ENCODE results near the gene SVIL.
"Not testable (repeated sequence)": the region's sequence is repeated elsewhere in the genome, so short reads cannot be mapped to it uniquely, and the experiment has no call there.

SVIL gene

DNA sequence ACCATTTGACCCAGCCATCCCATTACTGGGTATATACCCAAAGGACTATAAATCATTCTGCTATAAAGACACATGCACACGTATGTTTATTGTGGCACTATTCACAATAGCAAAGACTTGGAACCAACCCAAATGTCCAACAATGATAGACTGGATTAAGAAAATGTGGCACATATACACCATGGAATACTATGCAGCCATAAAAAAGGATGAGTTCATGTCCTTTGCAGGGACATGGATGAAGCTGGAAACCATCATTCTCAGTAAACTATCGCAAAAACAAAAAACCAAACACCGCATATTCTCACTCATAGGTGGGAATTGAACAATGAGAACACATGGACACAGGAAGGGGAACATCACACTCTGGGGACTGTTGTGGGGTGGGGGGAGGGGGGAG, 85.3 kb downstream of the SVIL start:
- not testable (repeated sequence) for H3K27ac Mint-ChIP-seq, H3K27me3 Mint-ChIP-seq, H3K4me3 Mint-ChIP-seq, DNase-seq, H3K9me3 Mint-ChIP-seq
- peaks cover 39% of the 10 kb centered on the region for H3K36me3 Mint-ChIP-seq (ENCODE audit: low read depth)
- H3K4me1 Mint-ChIP-seq (ENCODE audit: low read depth), result peaks cover 11% of the 10 kb centered on the region

DNA sequence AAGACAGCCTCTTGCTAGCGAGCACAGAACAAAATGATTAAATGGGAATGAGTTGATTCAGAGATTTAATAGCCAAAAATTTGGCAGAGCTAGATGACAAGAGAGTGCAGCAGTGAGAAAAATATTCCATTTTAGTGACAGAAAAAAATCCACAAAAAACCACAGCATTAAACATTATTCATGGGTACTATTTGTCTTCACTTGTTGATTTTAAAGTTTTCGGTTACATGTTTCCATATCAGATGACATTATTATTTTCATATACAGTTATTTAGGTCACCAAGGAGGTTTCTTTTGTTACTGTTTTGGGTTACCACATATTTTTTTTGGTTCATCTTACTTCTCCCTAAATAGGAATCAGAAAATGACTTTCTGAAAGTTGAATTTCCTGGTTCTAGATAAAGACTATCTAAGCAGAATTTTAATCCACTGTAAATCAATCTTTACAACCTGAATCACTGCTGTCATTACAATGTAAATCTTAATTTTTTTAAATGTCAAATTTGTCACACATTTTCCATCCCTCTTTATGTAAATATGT, 87.9 kb downstream of the SVIL start:
- peaks cover 11% of the 10 kb centered on the region for H3K4me1 Mint-ChIP-seq (ENCODE audit: low read depth)
- H3K36me3 Mint-ChIP-seq (ENCODE audit: low read depth), result peaks cover 24% of the 10 kb centered on the region
- DNase-seq, result no peak
- no peak overlapping the region for H3K4me3 Mint-ChIP-seq
- H3K9me3 Mint-ChIP-seq, result no peaks in the 10 kb centered on the region
- H3K27me3 Mint-ChIP-seq, result no peaks in the 10 kb centered on the region
- no peak overlapping the region for H3K27ac Mint-ChIP-seq

DNA sequence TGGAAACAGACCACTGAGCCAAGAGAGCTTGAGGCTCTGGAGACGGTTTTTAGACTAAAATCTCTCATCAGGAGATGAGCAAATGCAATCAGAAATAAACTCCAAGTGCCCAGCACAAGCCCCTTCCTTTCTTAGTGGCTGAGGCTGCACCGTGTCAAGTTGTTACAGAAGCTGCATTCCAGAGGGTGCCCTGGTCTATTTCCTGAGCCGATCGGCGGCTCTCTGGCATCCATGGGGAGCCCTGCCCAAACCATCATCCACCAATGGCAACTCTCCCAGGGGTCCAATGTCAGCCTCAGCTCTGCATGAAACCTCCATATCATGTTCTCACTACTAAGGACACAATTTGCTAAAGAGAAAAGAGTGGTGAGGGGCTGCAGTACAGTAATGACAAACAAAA, 89.6 kb downstream of the SVIL start:
- no peak for DNase-seq
- peaks cover 16% of the 10 kb centered on the region for H3K36me3 Mint-ChIP-seq (ENCODE audit: low read depth)
- no peak overlapping the region for H3K27ac Mint-ChIP-seq
- no peaks in the 10 kb centered on the region for H3K9me3 Mint-ChIP-seq
- no peaks in the 10 kb centered on the region for H3K27me3 Mint-ChIP-seq
- H3K4me1 Mint-ChIP-seq (ENCODE audit: low read depth), result peaks cover 11% of the 10 kb centered on the region
- H3K4me3 Mint-ChIP-seq, result no peak overlapping the region

DNA sequence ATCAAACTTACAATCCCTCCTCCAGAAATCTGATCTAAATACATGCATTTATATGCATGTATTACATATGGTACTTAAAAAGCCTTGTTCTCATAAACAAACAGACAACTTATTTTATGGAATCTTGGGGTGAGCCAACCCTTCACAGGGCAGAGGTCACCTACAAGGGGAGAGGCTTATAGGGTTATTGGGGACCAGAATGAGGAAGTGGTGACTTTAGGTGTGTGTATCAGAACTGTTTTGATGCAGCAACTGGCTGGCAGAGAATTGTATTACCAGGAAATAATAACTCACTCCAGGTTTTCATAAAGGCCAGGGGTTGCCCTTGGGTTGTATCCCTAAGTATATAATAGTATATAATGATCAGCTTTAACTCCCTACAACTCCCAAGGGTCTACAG, 91.1 kb downstream of the SVIL start:
- Mint-ChIP-seq H3K4me3 (no peak overlapping the region), H3K36me3 (ENCODE audit: low read depth) (peaks cover 18% of the 10 kb centered on the region), H3K27ac (no peak overlapping the region), H3K9me3 (no peaks in the 10 kb centered on the region), H3K27me3 (no peaks in the 10 kb centered on the region), H3K4me1 (ENCODE audit: low read depth) (peaks cover 10% of the 10 kb centered on the region)
- no peak for DNase-seq

DNA sequence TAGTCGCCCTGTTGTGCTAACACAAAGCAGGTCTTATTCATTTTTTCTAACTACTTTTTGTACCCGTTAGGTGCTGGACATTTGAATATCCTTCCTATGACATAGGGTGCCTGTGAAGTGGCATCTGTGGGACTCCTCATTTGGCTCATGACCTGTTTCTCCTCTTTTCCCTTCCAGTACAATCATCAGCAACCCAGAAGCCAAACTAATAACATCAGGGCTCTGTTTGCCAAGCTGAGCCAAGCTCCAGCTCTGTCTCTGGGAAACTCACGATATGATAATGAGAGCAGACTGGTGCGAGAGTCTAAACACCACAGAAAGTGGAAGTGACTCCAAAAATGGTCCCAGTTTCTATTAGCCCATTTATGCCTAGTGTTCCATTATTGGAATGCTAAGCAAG, 92.0 kb downstream of the SVIL start:
- Mint-ChIP-seq H3K36me3 (ENCODE audit: low read depth) (peaks cover 14% of the 10 kb centered on the region), H3K27ac (no peak overlapping the region), H3K4me1 (ENCODE audit: low read depth) (peaks cover under 1% of the 10 kb centered on the region), H3K4me3 (no peak overlapping the region), H3K27me3 (no peaks in the 10 kb centered on the region), H3K9me3 (no peaks in the 10 kb centered on the region)
- DNase-seq, result no peak

DNA sequence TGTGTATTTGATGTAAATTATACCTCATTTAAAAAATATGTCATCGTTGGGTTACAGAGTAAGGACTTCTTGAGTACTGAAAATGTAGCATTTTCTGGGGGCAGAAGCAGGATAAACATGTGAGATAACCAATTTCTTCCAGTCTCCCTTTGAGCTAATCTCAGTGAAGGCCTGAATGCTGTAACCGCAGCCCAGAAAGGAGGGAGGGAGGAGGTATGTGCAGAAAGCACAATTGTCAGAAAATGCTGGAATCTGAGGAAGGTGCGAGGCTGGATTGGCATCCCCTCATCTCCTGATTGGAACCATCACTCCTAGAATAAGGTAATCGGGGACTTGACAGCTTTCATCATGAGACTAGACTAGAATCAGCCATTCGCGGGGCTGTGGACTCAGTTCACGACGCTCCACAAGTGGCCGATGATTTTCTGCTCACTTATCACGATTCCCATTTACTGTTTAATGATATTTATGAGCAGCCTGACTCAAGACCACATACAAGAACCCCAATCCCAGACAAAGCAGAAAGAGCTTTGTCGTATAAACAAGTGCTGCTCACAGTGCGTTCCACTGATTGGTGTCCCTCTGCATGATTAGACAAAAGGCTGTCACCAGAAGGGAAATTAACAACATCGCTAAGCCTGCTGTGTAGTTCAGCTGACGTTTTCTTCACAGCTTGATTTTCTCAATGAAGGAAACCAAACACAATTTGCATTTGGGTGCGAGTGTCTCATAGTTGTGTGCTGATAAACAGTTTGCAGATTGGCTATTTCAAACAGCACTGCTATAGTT, 93.2 kb downstream of the SVIL start:
- DNase-seq, result no peak
- Mint-ChIP-seq H3K9me3 (no peaks in the 10 kb centered on the region), H3K4me1 (ENCODE audit: low read depth) (no peaks in the 10 kb centered on the region), H3K4me3 (no peak overlapping the region), H3K36me3 (ENCODE audit: low read depth) (peaks cover 14% of the 10 kb centered on the region), H3K27me3 (no peaks in the 10 kb centered on the region), H3K27ac (no peak overlapping the region)

DNA sequence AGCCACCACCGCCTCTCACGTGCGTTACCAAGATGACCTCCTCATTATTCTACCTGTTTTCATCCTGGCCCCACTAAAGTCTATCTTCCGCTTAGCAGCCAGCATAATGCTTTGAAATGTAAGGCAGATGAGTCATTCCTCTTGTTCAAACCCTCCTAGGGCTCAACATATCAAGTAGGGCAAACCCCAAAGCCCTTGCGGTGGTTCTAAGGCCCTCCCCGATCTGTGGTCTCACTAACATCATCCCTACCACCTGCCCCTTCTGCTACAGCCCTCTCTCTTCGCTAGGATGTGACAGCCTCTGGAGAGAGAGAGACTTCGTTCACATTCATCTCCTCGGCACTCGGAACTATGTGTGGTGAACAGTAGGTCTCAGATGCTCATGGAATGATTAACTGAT, 94.8 kb downstream of the SVIL start:
- Mint-ChIP-seq H3K4me1 (ENCODE audit: low read depth) (peaks cover 4% of the 10 kb centered on the region), H3K27me3 (no peaks in the 10 kb centered on the region), H3K4me3 (no peak overlapping the region), H3K9me3 (no peaks in the 10 kb centered on the region), H3K36me3 (ENCODE audit: low read depth) (peaks cover 14% of the 10 kb centered on the region), H3K27ac (no peak overlapping the region)
- DNase-seq, result no peak

DNA sequence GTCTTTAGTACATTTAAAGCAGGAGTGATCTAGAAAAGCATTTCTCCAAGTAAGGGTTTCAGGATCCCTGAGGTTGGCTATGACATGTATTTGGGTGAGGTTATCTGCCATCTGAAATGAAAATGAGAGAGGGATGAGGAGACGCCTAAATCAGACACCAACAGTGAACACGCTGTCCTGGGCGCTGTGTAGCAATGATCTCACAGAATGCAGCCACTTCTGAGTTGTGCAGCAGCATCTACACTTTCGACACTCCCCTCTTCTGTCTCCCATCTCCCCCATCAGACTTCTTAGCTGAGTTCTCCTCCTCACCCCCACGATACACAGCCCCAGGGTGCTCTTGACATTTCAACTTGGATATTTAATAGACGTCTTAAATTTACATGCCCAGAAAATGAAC, 95.4 kb downstream of the SVIL start:
- no peak overlapping the region for H3K27ac Mint-ChIP-seq

DNA sequence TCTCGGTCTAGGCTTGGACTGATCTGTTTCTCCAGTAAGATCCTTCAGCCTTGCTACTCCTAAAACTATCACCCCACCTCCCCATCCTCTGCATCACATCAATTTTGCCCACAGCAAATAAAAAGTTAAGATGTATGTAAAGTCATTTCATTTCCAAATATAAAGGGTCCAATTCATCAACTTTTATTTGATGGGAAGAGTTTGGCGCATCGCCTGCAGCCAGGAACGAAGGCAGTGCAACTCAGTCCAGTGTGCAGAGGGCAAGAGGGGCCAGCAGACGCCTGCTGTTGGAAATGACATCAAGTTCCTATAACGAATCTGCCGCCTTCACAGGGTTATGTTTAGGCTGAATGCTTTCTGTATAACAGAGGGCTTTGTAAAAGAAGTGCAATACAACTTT, 97.0 kb downstream of the SVIL start:
- H3K4me3 Mint-ChIP-seq, result no peak overlapping the region
- peaks cover 20% of the 10 kb centered on the region for H3K36me3 Mint-ChIP-seq (ENCODE audit: low read depth)
- no peaks in the 10 kb centered on the region for H3K27me3 Mint-ChIP-seq
- peaks cover 5% of the 10 kb centered on the region for H3K4me1 Mint-ChIP-seq (ENCODE audit: low read depth)
- no peaks in the 10 kb centered on the region for H3K9me3 Mint-ChIP-seq
- H3K27ac Mint-ChIP-seq, result no peak overlapping the region
- DNase-seq, result no peak

More for the DNA sequence above, 95.4 kb downstream of the SVIL start:
- Mint-ChIP-seq H3K4me1 (ENCODE audit: low read depth) (peaks cover 5% of the 10 kb centered on the region), H3K9me3 (no peaks in the 10 kb centered on the region), H3K36me3 (ENCODE audit: low read depth) (peaks cover 15% of the 10 kb centered on the region), H3K27me3 (no peaks in the 10 kb centered on the region), H3K4me3 (no peak overlapping the region)
- no peak for DNase-seq

DNA sequence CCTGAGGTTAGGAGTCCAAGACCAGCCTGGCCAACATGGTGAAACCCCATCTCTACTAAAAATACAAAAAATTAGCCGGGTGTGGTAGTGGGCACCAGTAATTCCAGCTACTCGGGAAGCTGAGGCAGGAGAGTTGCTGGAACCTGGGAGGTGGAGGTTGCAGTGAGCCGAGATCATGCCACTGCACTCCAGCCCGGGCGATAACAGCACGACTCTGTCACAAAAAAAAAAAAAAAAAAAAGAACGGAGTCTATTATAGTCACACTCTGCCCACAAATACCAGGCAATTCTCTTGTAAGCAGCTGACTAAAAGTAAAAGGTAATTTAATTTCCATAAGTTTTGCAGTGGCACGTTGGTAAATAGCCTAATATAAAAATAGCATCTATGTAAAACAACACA, 98.1 kb downstream of the SVIL start:
- not testable (repeated sequence) for H3K27ac Mint-ChIP-seq; DNase-seq; H3K27me3 Mint-ChIP-seq; H3K9me3 Mint-ChIP-seq; H3K4me3 Mint-ChIP-seq; H3K4me1 Mint-ChIP-seq (ENCODE audit: low read depth)
- H3K36me3 Mint-ChIP-seq (ENCODE audit: low read depth), result peaks cover 20% of the 10 kb centered on the region

DNA sequence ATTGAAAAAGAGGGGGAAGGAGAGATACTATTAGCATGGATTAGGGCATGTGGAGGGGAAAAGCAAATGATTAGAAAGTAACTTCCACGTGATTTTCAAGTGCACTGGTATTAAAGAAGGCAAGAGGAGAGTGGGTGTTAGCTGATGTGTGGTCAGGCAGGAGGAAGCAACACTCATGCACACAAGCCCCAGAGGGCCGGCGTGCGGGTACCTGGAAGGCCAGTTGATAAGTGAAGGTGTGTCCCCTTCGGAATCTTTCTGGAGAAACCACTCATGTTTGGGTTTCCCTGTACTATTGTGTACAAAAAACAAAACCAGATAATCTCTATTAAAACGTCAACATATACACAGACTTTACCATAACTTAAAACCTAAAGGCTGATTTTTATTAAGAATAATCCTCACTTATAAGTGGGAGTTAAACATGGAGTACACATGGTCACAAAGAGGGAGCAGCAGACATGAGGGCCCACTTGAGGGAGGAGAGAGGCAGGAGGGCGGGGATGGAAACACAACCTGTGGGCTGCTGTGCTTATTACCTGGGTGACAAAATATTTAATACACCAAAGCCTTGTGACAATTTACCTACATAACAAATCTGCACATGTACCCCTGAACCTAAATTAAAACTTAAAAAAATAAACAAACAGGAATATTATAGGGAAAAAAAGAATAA, 98.9 kb downstream of the SVIL start:
- no peak for DNase-seq
- Mint-ChIP-seq H3K9me3 (no peaks in the 10 kb centered on the region), H3K27ac (peak overlapping the region; percentile 6)

DNA sequence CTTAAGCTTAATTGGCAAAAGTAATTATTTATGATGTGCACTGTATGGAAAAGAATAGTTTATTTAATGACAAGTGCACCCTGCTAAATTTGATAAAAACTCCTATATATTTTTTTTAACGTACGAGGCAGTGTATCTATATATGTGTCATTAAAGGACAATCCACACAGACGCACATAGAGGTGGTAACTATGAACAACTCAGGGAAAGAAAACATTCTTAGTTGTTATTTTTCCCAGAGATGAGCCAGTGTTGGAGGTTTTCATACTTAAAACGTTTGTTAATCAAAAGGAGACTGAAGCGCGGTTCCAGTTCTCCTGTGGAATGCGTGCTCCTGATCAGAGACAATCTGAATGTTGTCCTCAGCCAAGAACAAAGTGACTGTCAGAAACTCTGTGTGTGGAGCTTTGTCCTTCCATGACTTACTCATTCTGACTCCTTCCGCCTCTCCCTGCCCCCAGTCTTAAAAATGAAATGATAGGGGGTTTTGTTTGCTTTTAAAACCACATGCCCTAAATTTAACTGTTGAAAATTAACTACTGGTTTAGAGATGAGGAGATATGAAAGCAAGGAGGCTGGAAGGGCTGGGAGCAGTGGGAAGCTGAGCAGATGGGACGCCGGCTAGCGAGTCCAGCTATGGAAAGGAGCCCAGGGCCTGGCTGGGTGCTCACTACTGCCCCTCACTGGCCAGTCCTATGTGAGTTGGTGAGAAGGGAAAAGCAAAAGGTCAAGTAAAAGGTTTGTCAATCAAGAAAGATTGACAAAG, 99.6 kb downstream of the SVIL start:
- Mint-ChIP-seq H3K36me3 (ENCODE audit: low read depth) (peaks cover 20% of the 10 kb centered on the region), H3K27ac (no peak overlapping the region), H3K27me3 (no peaks in the 10 kb centered on the region), H3K9me3 (no peaks in the 10 kb centered on the region), H3K4me3 (no peak overlapping the region), H3K4me1 (ENCODE audit: low read depth) (peaks cover 5% of the 10 kb centered on the region)
- no peak for DNase-seq

More for the DNA sequence above, 98.9 kb downstream of the SVIL start:
- Mint-ChIP-seq H3K4me1 (ENCODE audit: low read depth) (peaks cover 5% of the 10 kb centered on the region), H3K4me3 (no peak overlapping the region), H3K27me3 (no peaks in the 10 kb centered on the region), H3K36me3 (ENCODE audit: low read depth) (peaks cover 18% of the 10 kb centered on the region)

DNA sequence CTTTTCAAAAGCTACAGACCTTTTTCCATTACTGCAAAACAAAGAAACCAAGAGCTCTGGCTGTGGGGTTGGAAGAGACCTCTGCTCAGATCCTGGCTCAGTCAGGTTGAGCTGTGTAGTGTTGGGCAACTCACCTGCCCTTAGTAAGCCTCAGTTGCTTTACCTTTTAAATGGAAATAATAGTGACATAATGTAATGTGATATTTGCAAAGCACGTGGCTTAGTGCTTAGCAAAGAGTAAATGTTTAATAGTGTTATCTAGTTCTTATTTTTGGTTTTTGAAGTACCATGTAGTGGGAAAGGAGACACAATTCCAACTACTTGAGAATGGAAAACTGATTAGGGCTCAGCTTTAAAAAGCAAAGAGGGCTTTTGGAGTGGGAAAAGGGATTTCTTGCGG, 100.2 kb downstream of the SVIL start:
- H3K36me3 Mint-ChIP-seq (ENCODE audit: low read depth), result peaks cover 24% of the 10 kb centered on the region

DNA sequence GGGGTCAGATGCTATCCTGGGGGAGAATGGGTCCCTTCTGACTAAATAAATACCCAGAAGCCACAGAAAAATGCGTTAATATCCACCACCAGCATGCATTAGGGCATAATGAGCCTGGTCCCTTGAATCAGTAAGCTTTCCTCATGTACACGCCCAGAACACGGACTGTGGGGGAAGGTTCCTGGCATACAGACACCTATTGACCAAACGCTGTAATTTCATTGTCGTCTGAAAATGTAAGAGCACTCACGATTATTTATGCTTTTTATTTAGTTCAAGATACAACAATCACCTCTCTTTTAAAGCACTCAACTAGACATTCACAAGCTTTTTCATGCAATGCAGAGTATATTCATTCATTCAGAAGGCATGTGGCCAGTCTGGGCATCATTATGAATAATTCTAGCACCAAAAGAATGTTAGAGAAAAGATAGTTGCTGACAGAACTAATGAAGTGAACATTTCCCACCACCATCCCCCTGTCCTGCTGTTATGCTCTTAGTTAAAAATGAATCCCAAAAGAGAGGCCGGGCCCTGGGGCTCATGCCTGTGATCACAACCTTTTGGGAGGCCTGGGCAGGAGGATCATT, 101.0 kb downstream of the SVIL start:
- H3K36me3 Mint-ChIP-seq (ENCODE audit: low read depth), result peaks cover 25% of the 10 kb centered on the region
- no peak for DNase-seq
- peaks cover 5% of the 10 kb centered on the region for H3K4me1 Mint-ChIP-seq (ENCODE audit: low read depth)
- no peak overlapping the region for H3K27ac Mint-ChIP-seq
- H3K4me3 Mint-ChIP-seq, result no peak overlapping the region
- H3K9me3 Mint-ChIP-seq, result no peaks in the 10 kb centered on the region
- no peaks in the 10 kb centered on the region for H3K27me3 Mint-ChIP-seq

More for the DNA sequence above, 100.2 kb downstream of the SVIL start:
- DNase-seq, result no peak
- Mint-ChIP-seq H3K27me3 (no peaks in the 10 kb centered on the region), H3K4me1 (ENCODE audit: low read depth) (peaks cover 5% of the 10 kb centered on the region), H3K27ac (no peak overlapping the region), H3K4me3 (no peak overlapping the region), H3K9me3 (no peaks in the 10 kb centered on the region)
